Inflammatory macrophage (primary cell): ENCODE data around the gene LIPG.
A peak's percentile ranks its signal among the peaks of the same experiment; 100 is the strongest.
"Not testable (repeated sequence)": the region's sequence is repeated elsewhere in the genome, so short reads cannot be mapped to it uniquely, and the experiment has no call there.

Source experiments
- DNase-seq, 2 donors: peaks; one replicate each; pipeline ENCODE4 v3.0.0-alpha.2; 2020 to 2022

LIPG gene

DNA sequence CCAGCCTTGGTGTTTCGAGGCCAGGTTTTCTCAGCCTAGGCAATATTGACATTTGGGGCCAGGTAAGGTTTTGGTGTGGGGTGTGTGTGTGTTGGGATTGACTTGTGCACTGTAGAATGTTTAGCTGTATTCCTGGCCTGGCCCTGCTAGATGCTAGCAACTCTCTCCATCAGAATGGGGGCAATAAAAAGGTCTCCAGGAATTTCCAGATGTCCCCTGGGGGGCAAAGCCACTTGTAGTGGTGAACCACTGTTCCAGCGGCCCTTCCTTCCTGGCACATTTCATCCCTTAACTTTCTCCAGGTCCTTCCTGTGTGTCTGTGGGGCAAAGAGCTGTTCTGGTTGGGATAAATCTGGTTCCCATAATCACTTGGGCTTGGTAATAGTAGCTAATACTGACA, 12.0 kb downstream of the LIPG start:
- DNase-seq: no peak

DNA sequence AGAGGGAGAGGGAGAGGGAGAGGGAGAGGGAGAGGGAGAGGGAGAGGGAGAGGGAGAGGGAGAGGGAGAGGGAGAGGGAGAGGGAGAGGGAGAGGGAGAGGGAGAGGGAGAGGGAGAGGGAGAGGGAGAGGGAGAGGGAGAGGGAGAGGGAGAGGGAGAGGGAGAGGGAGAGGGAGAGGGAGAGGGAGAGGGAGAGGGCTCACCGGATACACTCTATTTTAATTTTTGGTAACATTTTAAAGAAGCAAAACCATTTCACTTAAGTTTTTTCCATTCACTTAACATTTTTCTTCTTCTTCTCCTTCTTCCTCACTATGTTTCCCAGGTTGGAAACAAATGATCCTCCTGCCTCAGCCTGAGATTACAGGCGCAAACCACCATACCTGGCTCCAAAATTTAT, 17.2 kb downstream of the LIPG start:
- not testable (repeated sequence) for DNase-seq

DNA sequence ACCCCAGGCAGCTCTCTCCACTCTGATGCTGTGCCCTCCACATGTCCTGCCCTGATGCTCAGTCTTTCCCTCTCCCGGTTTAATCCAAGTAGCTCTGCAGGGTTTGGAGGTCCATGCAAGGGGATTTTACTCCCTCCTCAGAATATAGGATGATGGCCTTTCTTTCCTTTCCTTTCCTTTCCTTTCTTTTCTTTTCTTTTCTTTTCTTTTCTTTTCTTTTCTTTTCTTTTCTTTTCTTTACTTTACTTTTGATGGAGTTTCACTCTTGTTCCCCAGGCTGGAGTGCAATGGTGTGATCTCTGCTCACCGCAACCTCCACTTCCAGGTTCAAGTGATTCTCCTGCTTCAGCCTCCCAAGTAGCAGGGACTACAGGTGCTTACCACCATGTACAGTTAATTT, 17.7 kb downstream of the LIPG start:
- not testable (repeated sequence) for DNase-seq

DNA sequence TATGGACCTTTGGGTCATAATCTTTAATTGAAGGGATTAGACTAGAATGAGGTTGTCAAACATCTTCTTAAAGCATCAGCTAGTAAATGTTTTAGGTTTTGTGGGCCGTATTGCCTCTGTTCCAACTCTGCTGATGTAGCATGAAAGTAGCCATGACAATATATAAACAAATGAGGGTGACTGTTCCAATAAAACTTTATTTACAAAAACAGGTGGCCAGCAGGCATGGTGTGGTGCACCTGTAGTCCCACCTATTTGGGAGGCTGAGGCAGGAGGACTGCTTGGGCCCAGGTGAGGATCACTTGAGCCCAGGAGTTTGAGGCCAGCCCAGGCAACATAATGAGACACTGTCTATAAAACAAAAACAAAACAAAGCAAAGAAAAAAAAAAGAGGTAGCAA, 18.4 kb downstream of the LIPG start:
- no peak for DNase-seq

DNA sequence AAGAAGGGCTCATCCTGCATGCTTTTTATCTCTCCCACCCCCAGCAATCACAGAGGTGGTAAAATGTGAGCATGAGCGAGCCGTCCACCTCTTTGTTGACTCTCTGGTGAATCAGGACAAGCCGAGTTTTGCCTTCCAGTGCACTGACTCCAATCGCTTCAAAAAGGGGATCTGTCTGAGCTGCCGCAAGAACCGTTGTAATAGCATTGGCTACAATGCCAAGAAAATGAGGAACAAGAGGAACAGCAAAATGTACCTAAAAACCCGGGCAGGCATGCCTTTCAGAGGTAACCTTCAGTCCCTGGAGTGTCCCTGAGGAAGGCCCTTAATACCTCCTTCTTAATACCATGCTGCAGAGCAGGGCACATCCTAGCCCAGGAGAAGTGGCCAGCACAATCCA, 19.5 kb downstream of the LIPG start:
- DNase-seq: peak; percentile 27 to 31

DNA sequence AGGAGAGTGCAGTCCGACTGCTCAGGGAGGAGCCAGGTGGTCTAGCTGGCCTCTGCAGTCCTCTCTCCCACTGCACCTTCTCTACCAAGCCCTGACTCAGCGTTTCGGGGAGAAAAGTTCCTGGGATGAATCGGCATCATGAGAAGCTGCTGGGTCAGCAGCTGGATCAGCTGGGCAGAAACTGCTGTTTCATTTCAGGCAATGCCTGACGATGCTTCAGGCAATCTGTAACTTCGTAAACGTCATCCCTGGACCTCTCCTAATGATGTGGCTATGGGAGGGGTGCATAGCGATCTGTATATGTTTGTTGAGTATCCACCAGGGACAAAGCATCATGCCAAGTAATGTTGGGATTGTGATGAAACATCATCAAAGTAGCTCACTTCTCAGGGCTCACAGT, 20.7 kb downstream of the LIPG start:
- DNase-seq: no peak

DNA sequence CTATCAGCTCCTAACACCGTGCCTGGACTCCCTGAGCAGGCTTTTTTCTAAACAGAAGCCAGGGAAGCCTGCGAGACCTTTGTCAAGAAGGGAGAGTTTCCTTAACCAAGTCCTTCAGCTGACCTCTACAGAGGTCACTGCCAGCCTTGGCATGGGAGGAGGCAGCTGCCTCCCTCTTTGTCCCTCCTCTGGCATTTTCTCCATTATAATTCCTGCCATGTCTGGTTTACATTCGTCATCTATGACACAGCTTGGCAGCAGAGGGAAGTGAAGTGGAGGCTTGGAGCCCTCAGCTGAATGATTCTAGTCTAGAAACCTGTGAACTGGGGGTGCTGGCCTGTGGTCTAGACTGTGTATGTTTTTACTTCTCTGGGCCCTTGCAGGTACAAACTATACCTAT, 22.5 kb downstream of the LIPG start:
- DNase-seq: no peak

DNA sequence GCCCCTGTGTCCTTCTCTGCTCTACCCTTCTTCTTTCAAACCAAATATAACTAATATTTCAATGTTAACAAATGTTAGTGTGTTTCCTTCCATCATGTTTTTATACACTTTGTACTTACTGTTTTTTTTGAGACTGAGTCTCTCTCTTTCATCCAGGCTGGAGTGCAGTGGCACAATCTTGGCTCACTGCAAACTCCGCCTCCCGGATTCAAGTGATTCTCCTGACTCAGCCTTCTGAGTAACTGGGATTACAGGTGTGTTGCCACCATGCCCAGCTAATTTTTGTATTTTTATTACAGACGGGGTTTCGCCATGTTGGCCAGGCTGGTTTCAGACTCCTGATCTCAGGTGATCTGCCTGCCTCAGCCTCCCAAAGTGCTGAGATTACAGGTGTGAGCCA, 23.1 kb downstream of the LIPG start:
- not testable (repeated sequence) for DNase-seq

DNA sequence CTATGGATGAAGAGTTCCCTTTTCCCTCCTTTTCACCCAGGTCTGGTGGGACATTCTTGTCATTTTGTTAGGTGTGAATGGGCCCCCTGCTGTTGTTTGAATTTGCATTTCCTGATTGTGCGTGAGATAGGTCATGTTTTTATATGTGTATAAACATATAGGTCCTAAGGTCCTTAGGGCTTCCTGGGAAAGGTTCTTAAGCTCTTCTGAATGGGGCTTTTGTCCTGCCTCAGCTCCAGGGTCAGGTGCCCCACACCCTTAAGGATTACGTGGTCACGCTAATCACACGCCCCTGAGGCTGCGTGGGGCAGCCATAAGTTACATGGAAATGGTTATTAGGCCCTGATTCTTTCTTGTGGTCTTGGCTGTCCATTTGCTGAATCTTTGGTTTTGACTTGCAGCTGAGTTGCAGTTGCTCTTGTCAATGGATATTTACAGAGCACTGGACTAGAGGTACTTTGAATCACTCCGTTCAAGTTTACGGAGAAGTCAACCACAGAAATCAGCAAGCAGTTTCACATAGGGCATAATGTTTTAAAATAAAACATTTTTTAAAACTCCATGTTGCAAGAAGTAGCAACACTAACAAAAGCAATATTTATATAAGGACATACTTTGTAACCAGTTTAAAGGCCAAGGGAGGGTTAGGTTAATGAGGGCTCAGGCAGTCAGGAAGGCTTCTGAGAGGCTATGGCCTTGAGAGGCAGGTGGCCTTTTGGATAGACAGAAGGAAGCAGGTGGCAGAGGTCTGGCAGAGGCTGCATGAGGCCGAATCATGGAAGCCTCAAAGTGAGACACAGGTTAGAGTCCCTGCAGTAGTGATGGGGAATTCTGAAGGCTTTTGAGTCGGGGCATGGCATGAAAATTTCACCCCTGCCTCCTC, 24.2 kb downstream of the LIPG start:
- no peak for DNase-seq

DNA sequence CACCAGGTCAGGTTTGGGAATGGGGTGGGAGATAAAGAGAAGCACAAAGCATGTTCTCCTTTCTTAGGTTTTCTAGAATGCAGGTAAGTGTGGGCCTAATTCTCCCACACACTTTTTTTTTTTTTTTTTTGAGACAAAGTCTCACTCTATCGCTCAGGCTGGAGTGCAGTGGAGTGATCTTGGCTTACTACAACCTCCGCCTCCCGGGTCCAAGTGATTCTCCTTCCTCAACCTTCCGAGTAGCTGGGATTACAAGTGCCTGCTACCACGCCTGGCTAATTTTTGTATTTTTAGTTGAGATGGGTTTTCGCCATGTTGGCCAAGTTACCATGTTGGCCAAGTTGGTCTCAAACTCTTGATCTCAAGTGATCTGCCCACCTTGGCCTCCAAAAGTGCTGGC, 26.3 kb downstream of the LIPG start:
- no peak for DNase-seq

DNA sequence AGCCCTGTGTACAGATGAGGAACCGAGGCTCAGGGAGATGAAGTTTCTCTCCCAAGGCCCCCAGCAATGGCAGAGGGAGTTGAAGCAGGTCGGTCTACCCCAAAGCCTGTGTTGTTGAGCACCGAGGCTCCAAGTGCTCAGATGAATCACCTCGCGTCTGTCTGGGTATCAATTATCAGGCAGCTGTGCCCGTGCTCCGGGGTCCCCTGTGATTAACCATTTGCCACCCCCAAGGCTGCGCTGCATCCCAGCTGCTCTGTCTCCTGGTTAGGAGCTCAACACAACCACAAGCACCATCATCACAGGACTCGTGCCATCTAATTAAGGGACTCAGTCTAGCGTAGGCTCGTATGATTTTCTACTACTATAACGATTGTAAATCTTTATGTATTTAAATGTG, 27.1 kb downstream of the LIPG start:
- DNase-seq: no peak

DNA sequence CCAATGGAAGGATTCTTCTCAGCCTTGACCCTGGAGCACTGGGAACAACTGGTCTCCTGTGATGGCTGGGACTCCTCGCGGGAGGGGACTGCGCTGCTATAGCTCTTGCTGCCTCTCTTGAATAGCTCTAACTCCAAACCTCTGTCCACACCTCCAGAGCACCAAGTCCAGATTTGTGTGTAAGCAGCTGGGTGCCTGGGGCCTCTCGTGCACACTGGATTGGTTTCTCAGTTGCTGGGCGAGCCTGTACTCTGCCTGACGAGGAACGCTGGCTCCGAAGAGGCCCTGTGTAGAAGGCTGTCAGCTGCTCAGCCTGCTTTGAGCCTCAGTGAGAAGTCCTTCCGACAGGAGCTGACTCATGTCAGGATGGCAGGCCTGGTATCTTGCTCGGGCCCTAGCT, 28.8 kb downstream of the LIPG start:
- DNase-seq: no peak

DNA sequence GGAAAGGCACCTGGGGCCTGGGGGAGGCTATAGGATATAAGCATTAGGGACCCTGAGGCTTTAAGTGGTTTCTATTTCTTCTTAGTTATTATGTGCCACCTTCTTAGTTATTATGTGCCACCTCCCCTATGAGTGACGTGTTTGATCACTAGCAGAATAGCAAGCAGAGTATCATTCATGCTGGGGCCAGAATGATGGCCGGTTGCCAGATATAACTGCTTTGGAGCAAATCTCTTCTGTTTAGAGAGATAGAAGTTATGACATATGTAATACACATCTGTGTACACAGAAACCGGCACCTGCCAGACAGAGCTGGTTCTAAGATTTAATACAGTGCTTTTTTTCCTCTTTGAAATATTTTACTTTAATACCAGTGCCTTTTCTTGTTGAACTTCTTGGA, 29.4 kb downstream of the LIPG start:
- DNase-seq: no peak

DNA sequence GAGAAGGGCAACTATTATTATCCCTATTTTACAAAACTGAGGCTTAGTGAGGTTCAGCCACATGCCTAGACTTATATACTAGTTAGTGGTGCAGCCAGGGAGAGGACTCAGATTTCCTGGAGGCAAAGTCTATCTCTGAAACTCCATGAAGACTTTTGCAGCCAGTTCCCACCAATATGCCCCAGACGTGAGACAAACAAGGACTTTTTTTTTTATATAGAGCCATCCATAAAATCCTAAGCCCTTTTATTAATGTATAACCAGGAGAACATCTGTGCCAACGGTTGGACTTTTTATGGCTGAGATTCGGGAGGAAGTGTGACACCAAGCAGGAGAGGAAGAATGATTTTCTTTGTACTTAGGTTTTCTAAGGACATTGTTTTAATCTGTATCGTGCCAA, 29.9 kb downstream of the LIPG start:
- no peak for DNase-seq

DNA sequence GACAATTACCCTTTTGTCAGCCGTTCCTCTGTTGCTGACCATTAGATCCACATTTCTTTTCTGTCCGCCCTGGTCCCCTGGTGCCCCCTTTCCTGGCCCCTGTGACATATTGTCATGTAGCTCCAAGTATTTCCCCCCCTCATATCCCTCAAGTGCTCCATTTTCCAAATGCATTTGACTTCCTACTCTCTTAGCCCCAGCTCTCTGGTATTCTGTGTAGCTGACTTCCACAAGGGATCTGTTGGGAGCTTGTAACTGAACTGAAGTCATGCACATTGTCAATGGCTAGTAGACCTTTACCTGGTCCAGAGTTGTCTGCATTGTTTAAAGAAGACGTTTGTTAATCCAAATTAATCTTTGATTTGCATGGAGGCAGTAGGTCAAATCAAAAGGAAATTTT, 34.8 kb downstream of the LIPG start:
- DNase-seq: no peak

DNA sequence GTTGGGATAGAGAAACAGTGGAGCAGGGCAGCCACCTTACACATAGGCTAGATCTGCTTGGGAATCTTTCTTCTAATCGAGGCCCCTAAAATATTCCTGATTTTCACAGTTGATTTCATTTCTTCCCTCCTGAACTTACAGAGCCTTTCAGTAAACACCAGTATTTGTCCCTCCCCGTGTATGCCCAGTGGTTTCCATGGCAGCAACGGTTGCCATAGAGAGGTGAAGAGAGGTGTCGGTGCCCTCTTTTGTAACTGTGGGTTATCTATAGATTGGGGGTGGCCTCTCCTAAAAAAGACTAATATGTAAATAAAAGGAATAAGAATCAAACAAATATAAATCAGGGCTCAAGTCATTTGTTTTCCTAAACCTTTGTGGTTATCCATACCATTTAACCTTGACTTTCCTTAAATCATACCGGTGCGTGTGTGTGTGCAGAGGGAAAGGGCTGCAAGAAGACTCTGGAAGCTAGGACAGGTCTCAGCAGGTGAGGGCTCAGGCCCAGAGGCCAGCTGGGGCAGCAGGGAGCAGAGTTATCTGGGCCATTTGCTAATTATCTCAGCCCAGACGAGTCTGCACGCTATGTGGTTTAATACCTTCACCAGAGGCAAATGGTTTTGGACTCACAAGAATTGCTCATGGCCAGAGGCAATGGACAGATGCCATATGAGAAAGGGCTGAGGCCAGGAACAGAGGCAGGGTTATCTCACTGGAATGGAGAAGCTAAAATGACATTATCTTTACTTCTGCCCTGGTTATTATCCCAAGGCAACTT, 35.5 kb downstream of the LIPG start:
- DNase-seq: no peak

DNA sequence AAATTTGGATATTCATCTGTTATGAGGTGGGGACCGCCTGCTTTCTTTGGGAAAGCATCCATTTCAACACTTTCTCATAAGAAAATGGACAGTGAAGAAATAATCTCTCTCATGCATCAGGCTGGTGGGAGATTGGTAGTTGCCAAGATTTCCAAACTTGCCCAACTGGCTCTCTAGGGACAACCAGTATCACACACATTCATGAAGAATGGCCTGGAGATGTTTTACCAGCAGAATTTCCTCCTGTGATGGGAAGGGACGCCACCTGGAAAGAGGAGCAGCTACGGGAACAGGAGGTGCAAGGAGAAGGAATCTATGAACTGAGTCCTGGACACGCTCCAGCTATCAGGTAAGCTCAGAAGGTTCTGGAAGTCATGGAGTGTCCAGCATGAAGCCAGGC, 39.4 kb downstream of the LIPG start:
- DNase-seq: no peak

DNA sequence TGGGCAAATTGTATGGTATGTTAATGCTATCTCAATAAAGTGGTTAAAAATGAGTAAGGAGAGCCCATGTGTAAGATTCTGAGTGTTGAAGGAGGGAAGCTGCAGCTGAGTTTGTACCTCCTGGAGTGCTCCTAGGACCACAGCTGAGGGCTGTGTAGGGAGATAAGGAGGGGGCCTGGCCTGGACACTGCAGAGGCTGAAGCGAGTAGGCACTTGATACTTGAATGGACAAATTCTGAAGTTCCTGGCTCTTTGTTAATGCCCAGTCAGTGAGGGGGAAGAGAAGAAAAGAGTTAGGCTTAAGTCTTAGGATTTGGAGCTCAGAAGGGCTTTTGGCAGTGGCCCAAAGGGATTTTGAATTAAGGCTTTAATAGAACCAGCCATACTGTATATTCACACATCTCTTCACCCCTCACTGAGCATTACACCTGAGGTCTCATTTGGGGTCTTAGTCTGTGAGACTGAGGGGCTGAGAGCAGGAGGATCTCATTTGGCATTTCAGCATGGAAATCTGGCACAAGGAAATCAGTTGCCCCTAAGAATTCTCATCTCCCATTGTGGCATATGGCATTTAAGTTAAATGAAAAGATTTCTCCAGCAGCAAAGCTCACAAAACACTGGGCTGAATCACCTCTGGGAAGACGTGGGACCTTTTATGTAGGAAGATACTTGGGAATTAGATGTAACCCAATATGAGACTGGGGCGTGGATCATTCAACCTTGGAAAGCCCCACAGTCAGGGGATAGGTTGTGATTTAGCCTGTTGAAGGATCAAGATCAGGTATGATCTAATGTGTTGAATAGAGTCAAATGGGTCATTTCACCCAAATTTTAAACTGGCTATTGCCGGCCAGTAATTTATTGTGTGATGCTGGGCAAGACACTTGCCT, 46.8 kb downstream of the LIPG start:
- no peak for DNase-seq

DNA sequence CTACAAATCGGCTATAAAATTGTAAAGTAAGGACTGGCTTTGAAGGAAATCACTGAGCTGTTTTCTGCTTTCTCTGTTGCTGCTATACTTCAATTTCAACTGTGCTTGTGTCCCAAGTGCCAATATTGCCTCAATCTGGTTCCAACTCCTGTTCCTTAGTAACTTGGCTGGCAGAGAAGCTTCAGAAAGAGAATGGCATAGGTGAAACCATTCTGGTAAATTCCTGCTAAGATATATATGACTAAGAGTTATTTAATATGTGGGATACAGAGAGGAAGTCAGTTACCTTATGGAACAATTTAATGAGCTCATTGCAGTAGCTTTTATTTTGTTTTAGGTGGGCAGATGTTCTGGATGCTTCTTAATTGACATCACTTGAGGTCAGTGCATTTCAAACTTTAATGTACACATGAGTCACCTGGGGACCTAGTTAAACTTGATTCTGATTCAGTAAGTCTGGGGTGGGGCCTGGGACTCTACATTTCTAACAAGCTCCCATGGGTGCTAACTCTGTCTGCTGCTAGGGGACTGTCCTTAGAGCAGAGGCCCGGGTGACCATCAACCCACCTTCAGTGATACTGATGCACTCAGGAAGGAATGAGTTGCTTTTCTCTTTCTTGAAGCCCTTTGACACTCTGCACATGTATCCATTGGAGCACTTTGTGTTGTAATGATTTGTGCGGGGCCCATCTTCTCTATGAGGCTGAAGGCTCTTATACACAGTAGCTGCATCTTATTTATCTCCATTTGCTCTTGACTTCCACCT, 47.6 kb downstream of the LIPG start:
- no peak for DNase-seq

DNA sequence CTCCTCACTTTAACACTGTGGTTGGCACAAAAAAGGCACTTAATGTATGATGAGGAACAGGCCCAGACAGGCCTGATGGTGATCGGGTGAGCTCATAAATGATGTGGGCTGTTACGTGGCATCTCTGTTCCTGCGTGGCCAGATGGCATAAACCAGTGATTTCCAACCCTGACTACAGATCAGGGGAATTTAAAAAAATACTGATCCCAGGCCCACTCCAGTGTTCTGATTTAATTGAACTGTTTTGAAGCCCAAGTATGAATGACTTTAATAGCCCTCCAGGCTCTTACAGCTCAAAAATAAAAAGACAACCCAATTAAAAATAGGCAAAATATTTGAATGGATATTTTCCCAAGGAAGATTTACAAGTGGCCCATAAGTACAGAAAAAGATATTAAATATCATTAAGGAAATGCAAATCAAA, 48.2 kb downstream of the LIPG start:
- DNase-seq: no peak

DNA sequence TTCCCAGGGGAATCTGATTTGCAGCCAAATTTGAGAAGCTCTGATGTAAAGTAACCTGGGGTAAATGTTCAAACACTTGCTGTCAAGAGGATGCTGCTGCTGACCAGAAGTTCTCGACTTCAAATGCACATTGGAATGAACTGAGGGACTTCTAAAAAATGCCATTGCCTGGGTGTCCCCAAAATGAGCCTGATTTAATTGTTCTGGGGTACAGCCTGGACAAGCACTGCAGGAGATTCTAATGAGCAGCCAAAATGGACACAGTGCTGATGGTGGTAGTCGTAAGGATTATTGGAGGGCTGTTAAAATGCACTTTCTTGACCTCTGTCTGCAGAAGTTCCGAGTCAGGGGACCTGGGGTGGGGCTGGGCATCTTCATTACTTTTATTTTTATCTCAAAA, 49.5 kb downstream of the LIPG start:
- no peak for DNase-seq

DNA sequence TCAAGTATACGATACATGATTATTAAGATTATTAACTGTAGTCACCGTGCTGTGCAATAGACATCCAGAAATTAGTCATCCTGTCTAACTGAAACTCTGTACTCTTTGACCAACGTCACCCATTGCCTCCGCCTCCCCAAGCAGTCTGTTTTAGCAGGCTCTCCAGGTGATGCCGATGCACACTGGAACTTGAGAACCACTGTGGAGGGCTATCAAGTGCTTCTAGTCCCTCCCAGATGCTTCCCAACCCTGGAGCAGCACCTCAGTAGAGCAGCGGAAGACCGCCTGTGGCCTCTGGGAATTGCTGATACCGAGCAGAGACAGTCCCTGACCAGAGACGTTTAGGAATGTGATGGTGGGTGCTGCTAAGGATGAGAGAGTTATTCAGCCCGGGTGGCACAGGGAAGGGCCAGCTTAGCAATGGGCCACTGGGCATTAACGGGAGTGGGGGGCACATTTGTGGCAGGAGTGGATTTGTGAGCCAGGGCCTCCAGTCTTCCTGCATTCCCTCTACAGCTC, 50.7 kb downstream of the LIPG start:
- no peak for DNase-seq
